GM23338 (cell line): Measurements from ENCODE around the gene CXCL16. TPM values are rescaled to one million over a fixed set of nuclear protein-coding genes. Genes with fewer than 3 reads are reported as not detected.

Source experiments
- ATAC-seq: fragments of 200-7000 bp; cut with Tn5 transposase; 3 replicates; pipeline ENCODE4 v1.9.1; 2020
- DNase-seq: peaks from one replicate; pipeline ENCODE4 v3.0.0-alpha.2; 2015; ENCODE audit warnings: low spot score
- H2AFZ ChIP-seq: fragments of 200-600 bp; sonication (generic); 2 replicates; pipeline ENCODE4 v1.8.0; 2016; ENCODE audit warnings: antibody characterized with exemption, mild to moderate bottlenecking, moderate library complexity
- H3F3A ChIP-seq: fragments of 200-600 bp; sonication (generic); replicated peaks from 2 replicates; pipeline ENCODE4 v1.8.0; 2017; ENCODE audit warnings: antibody characterized with exemption, mixed run types, low read depth
- H3K27ac ChIP-seq: fragments of 200-600 bp; sonication (generic); 2 replicates; pipeline ENCODE4 v1.6.1; 2016; ENCODE audit warnings: low read depth
- H3K27me3 ChIP-seq: fragments of 200-600 bp; sonication (generic); 2 replicates; pipeline ENCODE4 v1.8.0; 2016; ENCODE audit warnings: mild to moderate bottlenecking, mixed run types, moderate library complexity; ENCODE audit not compliant: insufficient read depth
- H3K36me3 ChIP-seq: fragments of 200-600 bp; sonication (generic); 2 replicates; pipeline ENCODE4 v1.8.0; 2016; ENCODE audit warnings: mild to moderate bottlenecking; ENCODE audit not compliant: insufficient read depth
- H3K4me1 ChIP-seq: fragments of 200-600 bp; sonication (generic); 2 replicates; pipeline ENCODE4 v1.8.0; 2016; ENCODE audit warnings: mild to moderate bottlenecking, moderate library complexity; ENCODE audit not compliant: insufficient read depth
- H3K4me2 ChIP-seq: fragments of 200-600 bp; sonication (generic); 2 replicates; pipeline ENCODE4 v1.7.1; 2017; ENCODE audit warnings: mixed run types
- H3K4me3 ChIP-seq: fragments of 200-600 bp; sonication (generic); 2 replicates; pipeline ENCODE4 v1.6.1; 2016; ENCODE audit warnings: mixed run types
- H3K79me2 ChIP-seq: fragments of 200-600 bp; sonication (generic); replicated peaks from 2 replicates; pipeline ENCODE4 v1.8.0; 2017; ENCODE audit warnings: mild to moderate bottlenecking; ENCODE audit not compliant: insufficient read depth
- H3K9me2 ChIP-seq: fragments of 200-600 bp; sonication (generic); 2 replicates; pipeline ENCODE4 v1.8.0; 2017; ENCODE audit not compliant: insufficient read depth
- H4K20me1 ChIP-seq: fragments of 200-600 bp; sonication (generic); replicated peaks from 2 replicates; pipeline ENCODE4 v1.8.0; 2017; ENCODE audit warnings: mild to moderate bottlenecking; ENCODE audit not compliant: insufficient read depth
- H3K27ac Mint-ChIP-seq: 2 replicates; pipeline ENCODE4 v1.8.0; 2020; ENCODE audit warnings: inconsistent platforms, mild to moderate bottlenecking, moderate library complexity, mixed read lengths
- H3K27me3 Mint-ChIP-seq: 3 replicates; pipeline ENCODE4 v1.8.0; 2022; ENCODE audit warnings: low read depth, mild to moderate bottlenecking, moderate library complexity, mixed read lengths, inconsistent platforms; ENCODE audit not compliant: insufficient read depth, poor library complexity
- H3K36me3 Mint-ChIP-seq: 3 replicates; pipeline ENCODE4 v1.8.0; 2021; ENCODE audit warnings: low read depth, mild to moderate bottlenecking, inconsistent platforms, moderate library complexity, mixed read lengths
- H3K4me1 Mint-ChIP-seq: 3 replicates; pipeline ENCODE4 v1.8.0; 2020; ENCODE audit warnings: mild to moderate bottlenecking, inconsistent platforms, mixed read lengths
- H3K4me3 Mint-ChIP-seq: 3 replicates; pipeline ENCODE4 v1.8.0; 2021; ENCODE audit warnings: moderate library complexity, mild to moderate bottlenecking, inconsistent platforms, mixed read lengths
- H3K9me3 Mint-ChIP-seq: 3 replicates; pipeline ENCODE4 v1.8.0; 2020; ENCODE audit warnings: moderate library complexity, mild to moderate bottlenecking, inconsistent platforms, mixed read lengths
- CREB1 ChIP-seq: fragments of 250-450 bp; sonication (Bioruptor Pico); IDR thresholded peaks from 2 replicates; pipeline ENCODE4 v1.5.0; 2020; ENCODE audit warnings: low read depth, mild to moderate bottlenecking, moderate library complexity
- ETS1 ChIP-seq: IDR thresholded peaks from 2 replicates; pipeline ENCODE4 v1.6.1; 2016; ENCODE audit warnings: antibody characterized with exemption
- EZH2 ChIP-seq: fragments of 200-600 bp; sonication (generic); IDR thresholded peaks from one replicate; pipeline ENCODE4 v1.8.0; 2017; ENCODE audit warnings: antibody characterized with exemption, mild to moderate bottlenecking, low read depth; ENCODE audit not compliant: unreplicated experiment
- EZH2phosphoT487 ChIP-seq: fragments of 200-600 bp; sonication (generic); IDR thresholded peaks from one replicate; pipeline ENCODE4 v1.8.1; 2018; ENCODE audit warnings: antibody characterized with exemption; ENCODE audit not compliant: unreplicated experiment
- JUNB ChIP-seq: IDR thresholded peaks from one replicate; pipeline ENCODE4 v1.6.1; 2016; ENCODE audit warnings: antibody characterized with exemption; ENCODE audit not compliant: unreplicated experiment
- NANOG ChIP-seq: IDR thresholded peaks from 2 replicates; pipeline ENCODE4 v1.6.1; 2016; ENCODE audit warnings: antibody characterized with exemption, borderline replicate concordance
- POLR2AphosphoS5 ChIP-seq: IDR thresholded peaks from 2 replicates; pipeline ENCODE4 v1.6.1; 2016; ENCODE audit warnings: antibody characterized with exemption, low read depth
- STAT1 ChIP-seq: IDR thresholded peaks from one replicate; pipeline ENCODE4 v1.6.1; 2016; ENCODE audit warnings: antibody characterized with exemption; ENCODE audit not compliant: unreplicated experiment
- ZNF114 ChIP-seq: fragments of 250-450 bp; sonication (Bioruptor Pico); IDR thresholded peaks from 2 replicates; pipeline ENCODE4 v1.5.0; 2020; ENCODE audit warnings: mild to moderate bottlenecking, moderate library complexity
- ZNF331 ChIP-seq: fragments of 250-450 bp; sonication (Bioruptor Pico); IDR thresholded peaks from 2 replicates; pipeline ENCODE4 v1.5.0; 2020; ENCODE audit warnings: low read depth, mild to moderate bottlenecking, moderate library complexity
- ZNF462 ChIP-seq: fragments of 250-450 bp; sonication (Bioruptor Pico); IDR thresholded peaks from 2 replicates; pipeline ENCODE4 v1.5.0; 2020; ENCODE audit warnings: mild to moderate bottlenecking, moderate library complexity
- polyA plus RNA-seq: library from polyadenylated mRNA; unstranded; fragments of >200 nt; fragmentation: Nextera tagmentation; extraction: Ambion mirVana; gene quantifications from 2 replicates; pipeline ENCODE4 v1.2.1, GENCODE V29; 2016
- total RNA-seq: library from RNA; depleted of rRNA; stranded (reverse); fragments of >200 nt; shearing (Covaris generic); gene quantifications from 2 replicates; pipeline ENCODE4 v1.2.3, GENCODE V29; 2014
- TF ChIP-seq, protein P1 (sequence below), 2 experiments: fragments of 200-600 bp in 1 of 2; sonication (generic) in 1 of 2; conservative IDR thresholded peaks; 2 replicates each; pipeline versions ENCODE4 v1.5.1 to v1.6.1; 2016 to 2017; ENCODE audit warnings: antibody characterized with exemption in 2 of 2, low read depth in 2 of 2, mild to moderate bottlenecking in 2 of 2, moderate library complexity in 1 of 2
- TF ChIP-seq, protein P2 (sequence below): IDR thresholded peaks from one replicate; pipeline ENCODE4 v1.6.1; 2018; ENCODE audit warnings: antibody characterized with exemption; ENCODE audit not compliant: unreplicated experiment

The CXCL16 gene
- total and polyA plus RNA-seq, 2 experiments from 2014 or later, result 4.0 to 4.1 TPM

GRCh38 chr17:4719146-4719545 is 20.6 kb downstream of the CXCL16 start:
- H3K9me3 Mint-ChIP-seq, result no peaks in the 10 kb centered on the region
- peaks cover 18% of the 10 kb centered on the region for H3K27me3 Mint-ChIP-seq
- Histone ChIP-seq H4K20me1 (no peaks in the 10 kb centered on the region; the same call in 1 of the 2 replicates), H3K27me3 (no peaks in the 10 kb centered on the region), H3F3A (no peaks in the 10 kb centered on the region), H3K27ac (no peak overlapping the region), H3K36me3 (no peaks in the 10 kb centered on the region; the same call in 1 of the 2 replicates), H2AFZ (no peak overlapping the region), H3K79me2 (no peaks in the 10 kb centered on the region), H3K9me2 (no peaks in the 10 kb centered on the region), H3K4me3 (no peak overlapping the region), H3K4me2 (no peak overlapping the region), H3K4me1 (no peaks in the 10 kb centered on the region)
- DNase-seq, result no peak
- no peaks in the 10 kb centered on the region; the same call in 2 of the 3 replicates for H3K4me1 Mint-ChIP-seq
- H3K36me3 Mint-ChIP-seq, result peaks cover 37% of the 10 kb centered on the region
- H3K27ac Mint-ChIP-seq, result no peak overlapping the region
- no peak for ATAC-seq
- H3K4me3 Mint-ChIP-seq, result no peak overlapping the region
- TF ChIP-seq, protein P1, sequence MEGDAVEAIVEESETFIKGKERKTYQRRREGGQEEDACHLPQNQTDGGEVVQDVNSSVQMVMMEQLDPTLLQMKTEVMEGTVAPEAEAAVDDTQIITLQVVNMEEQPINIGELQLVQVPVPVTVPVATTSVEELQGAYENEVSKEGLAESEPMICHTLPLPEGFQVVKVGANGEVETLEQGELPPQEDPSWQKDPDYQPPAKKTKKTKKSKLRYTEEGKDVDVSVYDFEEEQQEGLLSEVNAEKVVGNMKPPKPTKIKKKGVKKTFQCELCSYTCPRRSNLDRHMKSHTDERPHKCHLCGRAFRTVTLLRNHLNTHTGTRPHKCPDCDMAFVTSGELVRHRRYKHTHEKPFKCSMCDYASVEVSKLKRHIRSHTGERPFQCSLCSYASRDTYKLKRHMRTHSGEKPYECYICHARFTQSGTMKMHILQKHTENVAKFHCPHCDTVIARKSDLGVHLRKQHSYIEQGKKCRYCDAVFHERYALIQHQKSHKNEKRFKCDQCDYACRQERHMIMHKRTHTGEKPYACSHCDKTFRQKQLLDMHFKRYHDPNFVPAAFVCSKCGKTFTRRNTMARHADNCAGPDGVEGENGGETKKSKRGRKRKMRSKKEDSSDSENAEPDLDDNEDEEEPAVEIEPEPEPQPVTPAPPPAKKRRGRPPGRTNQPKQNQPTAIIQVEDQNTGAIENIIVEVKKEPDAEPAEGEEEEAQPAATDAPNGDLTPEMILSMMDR (conservative IDR thresholded peaks at IDR 0.05; ENCODE audit: low read depth in 2 of 2), result no peak
- TF ChIP-seq ZNF331 (CRISPR knock-in tag) (no peak), ZNF114 (CRISPR knock-in tag) (no peak), JUNB (no peak), EZH2 (no peak), EZH2phosphoT487 (no peak), ETS1 (no peak), STAT1 (no peak), POLR2AphosphoS5 (no peak), NANOG (no peak), ZNF462 (CRISPR knock-in tag) (no peak), CREB1 (no peak)
- TF ChIP-seq, protein P2, sequence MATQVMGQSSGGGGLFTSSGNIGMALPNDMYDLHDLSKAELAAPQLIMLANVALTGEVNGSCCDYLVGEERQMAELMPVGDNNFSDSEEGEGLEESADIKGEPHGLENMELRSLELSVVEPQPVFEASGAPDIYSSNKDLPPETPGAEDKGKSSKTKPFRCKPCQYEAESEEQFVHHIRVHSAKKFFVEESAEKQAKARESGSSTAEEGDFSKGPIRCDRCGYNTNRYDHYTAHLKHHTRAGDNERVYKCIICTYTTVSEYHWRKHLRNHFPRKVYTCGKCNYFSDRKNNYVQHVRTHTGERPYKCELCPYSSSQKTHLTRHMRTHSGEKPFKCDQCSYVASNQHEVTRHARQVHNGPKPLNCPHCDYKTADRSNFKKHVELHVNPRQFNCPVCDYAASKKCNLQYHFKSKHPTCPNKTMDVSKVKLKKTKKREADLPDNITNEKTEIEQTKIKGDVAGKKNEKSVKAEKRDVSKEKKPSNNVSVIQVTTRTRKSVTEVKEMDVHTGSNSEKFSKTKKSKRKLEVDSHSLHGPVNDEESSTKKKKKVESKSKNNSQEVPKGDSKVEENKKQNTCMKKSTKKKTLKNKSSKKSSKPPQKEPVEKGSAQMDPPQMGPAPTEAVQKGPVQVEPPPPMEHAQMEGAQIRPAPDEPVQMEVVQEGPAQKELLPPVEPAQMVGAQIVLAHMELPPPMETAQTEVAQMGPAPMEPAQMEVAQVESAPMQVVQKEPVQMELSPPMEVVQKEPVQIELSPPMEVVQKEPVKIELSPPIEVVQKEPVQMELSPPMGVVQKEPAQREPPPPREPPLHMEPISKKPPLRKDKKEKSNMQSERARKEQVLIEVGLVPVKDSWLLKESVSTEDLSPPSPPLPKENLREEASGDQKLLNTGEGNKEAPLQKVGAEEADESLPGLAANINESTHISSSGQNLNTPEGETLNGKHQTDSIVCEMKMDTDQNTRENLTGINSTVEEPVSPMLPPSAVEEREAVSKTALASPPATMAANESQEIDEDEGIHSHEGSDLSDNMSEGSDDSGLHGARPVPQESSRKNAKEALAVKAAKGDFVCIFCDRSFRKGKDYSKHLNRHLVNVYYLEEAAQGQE, result no peak
